ENCODE data around the gene BACH2.

- TF ChIP-seq CTCF (conservative IDR thresholded peaks at IDR 0.05) (no peak), ZFX (IDR thresholded peaks at IDR 0.05) (no peak)
These were observed 277.4 kb downstream of the BACH2 start for GRCh38 chr6:90019216-90019615.

Data from C4-2B (cell line).